Sigmoid colon (tissue), 3 donors: ENCODE measurements around the gene CNKSR3.

Experiments used
- POLR2A ChIP-seq, 2 donors: fragments of 450-650 bp; IDR thresholded peaks; one replicate each; pipeline ENCODE4 v1.6.1; 2016; ENCODE audit warnings: antibody characterized with exemption in 2 of 2, mild to moderate bottlenecking in 2 of 2, moderate library complexity in 2 of 2
- TF ChIP-seq, protein P1 (sequence below), 4 experiments: fragments of 450-650 bp in 3 of 4; fragments of 200-600 bp in 1 of 4; IDR thresholded peaks; one replicate each; pipeline ENCODE4 v1.5.1; 2016 to 2019; ENCODE audit warnings: antibody characterized with exemption in 4 of 4, mild to moderate bottlenecking in 3 of 4, moderate library complexity in 2 of 4

DNA sequence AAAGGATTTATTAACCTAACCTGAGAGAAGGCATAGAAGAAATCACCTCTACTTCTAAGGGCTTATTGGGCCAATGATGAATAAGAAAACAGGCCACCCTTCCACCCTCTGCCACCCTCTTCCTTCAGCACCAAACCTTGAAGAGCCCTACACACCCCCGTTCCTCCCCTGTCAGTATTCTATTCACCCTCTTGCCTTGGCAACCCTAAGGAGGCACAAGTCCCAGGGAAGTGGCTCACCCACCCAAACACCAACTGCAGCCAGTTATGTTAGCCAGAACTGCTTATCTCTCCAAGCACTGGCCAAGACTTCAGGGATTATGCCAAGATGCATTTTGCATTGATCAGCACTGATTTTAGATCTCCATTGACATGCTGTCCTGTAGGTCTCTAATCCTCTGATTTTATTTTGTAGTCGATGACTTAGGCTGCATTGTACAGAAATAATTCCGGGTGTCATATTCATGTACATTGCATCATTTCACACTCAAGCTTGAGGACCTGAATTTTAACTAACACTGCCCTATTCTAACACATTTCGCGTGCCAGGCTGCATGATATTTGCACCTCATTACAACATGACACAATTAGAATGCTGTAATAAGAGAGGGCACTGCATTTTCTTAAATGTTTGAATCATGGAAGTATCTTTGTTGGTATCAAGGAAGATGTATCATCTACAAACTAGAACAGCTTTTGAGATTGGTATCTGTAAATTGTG is 15.7 kb downstream of the CNKSR3 start:
- no peak for TF ChIP-seq POLR2A (IDR thresholded peaks at IDR 0.05)
- TF ChIP-seq, protein P1, sequence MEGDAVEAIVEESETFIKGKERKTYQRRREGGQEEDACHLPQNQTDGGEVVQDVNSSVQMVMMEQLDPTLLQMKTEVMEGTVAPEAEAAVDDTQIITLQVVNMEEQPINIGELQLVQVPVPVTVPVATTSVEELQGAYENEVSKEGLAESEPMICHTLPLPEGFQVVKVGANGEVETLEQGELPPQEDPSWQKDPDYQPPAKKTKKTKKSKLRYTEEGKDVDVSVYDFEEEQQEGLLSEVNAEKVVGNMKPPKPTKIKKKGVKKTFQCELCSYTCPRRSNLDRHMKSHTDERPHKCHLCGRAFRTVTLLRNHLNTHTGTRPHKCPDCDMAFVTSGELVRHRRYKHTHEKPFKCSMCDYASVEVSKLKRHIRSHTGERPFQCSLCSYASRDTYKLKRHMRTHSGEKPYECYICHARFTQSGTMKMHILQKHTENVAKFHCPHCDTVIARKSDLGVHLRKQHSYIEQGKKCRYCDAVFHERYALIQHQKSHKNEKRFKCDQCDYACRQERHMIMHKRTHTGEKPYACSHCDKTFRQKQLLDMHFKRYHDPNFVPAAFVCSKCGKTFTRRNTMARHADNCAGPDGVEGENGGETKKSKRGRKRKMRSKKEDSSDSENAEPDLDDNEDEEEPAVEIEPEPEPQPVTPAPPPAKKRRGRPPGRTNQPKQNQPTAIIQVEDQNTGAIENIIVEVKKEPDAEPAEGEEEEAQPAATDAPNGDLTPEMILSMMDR (IDR thresholded peaks at IDR 0.05): no peak
